Gastrocnemius medialis (tissue), 4 donors: ENCODE measurements around the gene TACC3. TPM values are rescaled to one million over a fixed set of nuclear protein-coding genes. Genes with fewer than 3 reads are reported as not detected.
A peak's percentile ranks its signal among the peaks of the same experiment; 100 is the strongest.

Experiments used
- ATAC-seq, 2 donors: fragments of 150-250 bp; one replicate each; pipeline ENCODE4 v1.9.1; 2016
- DNase-seq, 2 donors: peaks; one replicate each; pipeline ENCODE4 v3.0.0-alpha.2; 2019
- H3K27ac ChIP-seq, 4 donors: fragments of 200-600 bp; sonication (generic); 1 replicate in 1 of 4; 2 replicates in 3 of 4; pipeline ENCODE4 v1.5.1; 2016 to 2018; ENCODE audit warnings: mild to moderate bottlenecking in 2 of 4, moderate library complexity in 1 of 4
- H3K27me3 ChIP-seq, 3 donors: fragments of 200-600 bp; sonication (generic) in 2 of 3; 1 replicate in 1 of 3; 2 replicates in 2 of 3; pipeline versions ENCODE4 v1.5.1 to v1.6.0; 2016 to 2019; ENCODE audit warnings: mild to moderate bottlenecking in 1 of 3, moderate library complexity in 1 of 3
- H3K36me3 ChIP-seq, 2 donors: fragments of 200-600 bp; sonication (generic) in 1 of 2; one replicate each; pipeline ENCODE4 v1.5.1; 2017 to 2018
- H3K4me1 ChIP-seq, 2 donors: fragments of 200-600 bp; sonication (generic) in 1 of 2; one replicate each; pipeline ENCODE4 v1.5.1; 2016 to 2017; ENCODE audit warnings: mild to moderate bottlenecking in 2 of 2
- H3K4me3 ChIP-seq, 4 donors: fragments of 200-600 bp; sonication (generic) in 3 of 4; 1 replicate in 1 of 4; 2 replicates in 3 of 4; pipeline ENCODE4 v1.5.1; 2016 to 2019; ENCODE audit warnings: mild to moderate bottlenecking in 2 of 4
- H3K9me3 ChIP-seq, 3 donors: fragments of 200-600 bp; sonication (generic) in 2 of 3; 1 replicate in 1 of 3; 2 replicates in 2 of 3; pipeline ENCODE4 v1.5.1; 2016 to 2019
- POLR2A ChIP-seq, 2 donors: fragments of 450-650 bp; IDR thresholded peaks; one replicate each; pipeline ENCODE4 v1.6.1; 2017; ENCODE audit warnings: antibody characterized with exemption in 2 of 2, mild to moderate bottlenecking in 2 of 2, moderate library complexity in 2 of 2
- in situ Hi-C, 4 donors: fragments of 200-750 bp; cut with MboI; loops; one replicate each; pipeline versions ENCODE4 v1.15.0 to v1.8.0; 2017; ENCODE audit warnings: low sequenced_read_pairs in 4 of 4
- intact Hi-C: fragments of 100-400 bp; cut with DNase I; formaldehyde crosslinking; loops from one replicate; pipeline ENCODE4 v1.15.1; 2023; ENCODE audit warnings: low total_unique reads
- total RNA-seq, 4 donors: library from RNA; depleted of rRNA; stranded (reverse); fragments of >200 nt; gene quantifications; one replicate each; pipeline versions ENCODE4 v1.1.0 to v1.2.3, GENCODE V29; 2016
- TF ChIP-seq, protein P1 (sequence below), 5 experiments: fragments of 450-650 bp in 3 of 5; fragments of 200-600 bp in 2 of 5; sonication (generic) in 2 of 5; IDR thresholded peaks in 4 of 5; conservative IDR thresholded peaks in 1 of 5; 1 replicate in 4 of 5; 2 replicates in 1 of 5; pipeline ENCODE4 v1.5.1; 2016 to 2019; ENCODE audit warnings: antibody characterized with exemption in 5 of 5, mild to moderate bottlenecking in 3 of 5, moderate library complexity in 3 of 5

The TACC3 gene
- total RNA-seq, 4 donors from 2014 or later, result 1.5 to 3.2 (median 1.9) TPM

DNA sequence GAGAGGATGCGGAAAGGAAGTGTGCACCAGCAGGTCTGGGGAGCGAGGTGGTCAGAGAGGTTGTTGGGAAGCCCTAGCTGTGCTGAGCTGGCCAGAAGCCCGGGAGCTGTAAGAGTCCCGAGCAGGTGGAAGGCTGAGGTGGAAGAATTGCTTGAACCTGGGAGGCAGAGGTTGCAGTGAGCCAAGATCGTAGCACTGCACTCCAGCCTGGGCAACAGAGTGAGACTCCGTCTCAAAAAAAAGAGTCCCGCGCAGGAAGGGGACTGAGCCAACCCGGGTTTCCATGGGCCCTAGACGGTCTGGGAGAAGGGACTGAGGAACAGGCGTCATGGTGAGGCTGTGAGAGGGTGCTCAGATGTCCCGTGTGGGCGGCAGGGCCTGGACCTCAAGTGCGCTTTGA is 59.1 kb downstream of the TACC3 start:
- no peak overlapping the region for H3K4me3 ChIP-seq
- no peaks in the 10 kb centered on the region for H3K9me3 ChIP-seq
- no peaks in the 10 kb centered on the region for H3K36me3 ChIP-seq
- TF ChIP-seq POLR2A (IDR thresholded peaks at IDR 0.05), result no peak
- intact Hi-C loops (no loop called here), in situ Hi-C loops (no loop called here)
- H3K27me3 ChIP-seq, result no peaks in the 10 kb centered on the region
- no peak overlapping the region for H3K27ac ChIP-seq
- ATAC-seq, result no peak
- DNase-seq, result no peak
- H3K4me1 ChIP-seq, result peaks cover 8 to 9% of the 10 kb centered on the region in 2 donors

DNA sequence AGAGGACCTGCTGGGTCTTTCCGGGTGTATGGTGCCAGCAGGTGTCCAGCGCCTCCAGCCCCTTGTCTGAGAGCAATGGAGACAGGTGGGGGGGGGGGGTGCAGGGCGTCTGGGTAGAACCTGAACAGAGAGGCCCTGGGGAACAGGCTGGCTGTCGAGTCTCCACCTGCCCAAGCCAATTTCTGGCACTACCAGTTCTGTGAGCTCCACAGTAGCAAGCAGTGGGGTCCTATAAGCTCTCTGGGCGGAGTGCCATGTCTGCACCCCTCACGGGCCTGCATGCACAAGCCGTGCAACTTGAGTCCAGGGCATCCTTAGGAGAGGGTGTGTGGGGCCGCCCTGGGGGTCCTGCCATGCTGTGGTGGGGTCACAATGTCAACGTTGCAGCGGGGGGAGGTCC is 61.7 kb downstream of the TACC3 start:
- Histone ChIP-seq H3K27me3 (no peaks in the 10 kb centered on the region), H3K9me3 (no peaks in the 10 kb centered on the region), H3K36me3 (no peaks in the 10 kb centered on the region), H3K4me1 (peaks cover 8 to 9% of the 10 kb centered on the region in 2 donors), H3K27ac (no peak overlapping the region), H3K4me3 (no peak overlapping the region)
- no peak for TF ChIP-seq POLR2A (IDR thresholded peaks at IDR 0.05)
- TF ChIP-seq, protein P1, sequence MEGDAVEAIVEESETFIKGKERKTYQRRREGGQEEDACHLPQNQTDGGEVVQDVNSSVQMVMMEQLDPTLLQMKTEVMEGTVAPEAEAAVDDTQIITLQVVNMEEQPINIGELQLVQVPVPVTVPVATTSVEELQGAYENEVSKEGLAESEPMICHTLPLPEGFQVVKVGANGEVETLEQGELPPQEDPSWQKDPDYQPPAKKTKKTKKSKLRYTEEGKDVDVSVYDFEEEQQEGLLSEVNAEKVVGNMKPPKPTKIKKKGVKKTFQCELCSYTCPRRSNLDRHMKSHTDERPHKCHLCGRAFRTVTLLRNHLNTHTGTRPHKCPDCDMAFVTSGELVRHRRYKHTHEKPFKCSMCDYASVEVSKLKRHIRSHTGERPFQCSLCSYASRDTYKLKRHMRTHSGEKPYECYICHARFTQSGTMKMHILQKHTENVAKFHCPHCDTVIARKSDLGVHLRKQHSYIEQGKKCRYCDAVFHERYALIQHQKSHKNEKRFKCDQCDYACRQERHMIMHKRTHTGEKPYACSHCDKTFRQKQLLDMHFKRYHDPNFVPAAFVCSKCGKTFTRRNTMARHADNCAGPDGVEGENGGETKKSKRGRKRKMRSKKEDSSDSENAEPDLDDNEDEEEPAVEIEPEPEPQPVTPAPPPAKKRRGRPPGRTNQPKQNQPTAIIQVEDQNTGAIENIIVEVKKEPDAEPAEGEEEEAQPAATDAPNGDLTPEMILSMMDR (IDR thresholded peaks at IDR 0.05 in 4 of 5, conservative IDR thresholded peaks at IDR 0.05 in 1 of 5), result no peak
- intact Hi-C loops (no loop called here), in situ Hi-C loops (no loop called here)
- no peak for DNase-seq
- ATAC-seq, result no peak

DNA sequence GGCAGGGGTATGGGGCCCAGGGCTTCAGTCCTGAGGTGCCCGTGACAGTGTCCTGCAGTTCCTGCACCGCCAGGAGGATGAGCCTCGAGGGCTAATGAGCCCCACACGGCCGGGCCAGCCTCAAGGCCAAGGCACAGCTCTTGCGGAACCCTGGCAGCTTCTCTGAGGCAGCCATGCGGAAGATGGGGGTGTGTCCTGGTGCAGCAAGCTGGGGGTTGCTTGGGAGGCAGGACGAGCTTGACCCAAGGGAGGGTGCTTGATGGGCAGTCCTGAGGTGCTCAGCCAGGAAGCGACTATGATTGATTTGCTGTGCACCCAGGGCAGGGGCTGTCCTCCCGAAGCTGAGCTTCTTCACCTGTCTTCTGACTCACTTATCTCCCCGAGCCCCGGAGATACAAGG is 62.6 kb downstream of the TACC3 start:
- TF ChIP-seq POLR2A (IDR thresholded peaks at IDR 0.05), result no peak
- TF ChIP-seq, protein P1 (IDR thresholded peaks at IDR 0.05 in 4 of 5, conservative IDR thresholded peaks at IDR 0.05 in 1 of 5), result no peak
- DNase-seq, result no peak
- H3K4me1 ChIP-seq, result peaks cover 8 to 9% of the 10 kb centered on the region in 2 donors
- no peaks in the 10 kb centered on the region for H3K9me3 ChIP-seq
- ATAC-seq, result no peak
- in situ Hi-C loops, result no loop called here
- H3K27ac ChIP-seq, result no peak overlapping the region
- intact Hi-C loops, result no loop called here
- no peaks in the 10 kb centered on the region for H3K27me3 ChIP-seq
- no peak overlapping the region for H3K4me3 ChIP-seq
- H3K36me3 ChIP-seq, result no peaks in the 10 kb centered on the region

DNA sequence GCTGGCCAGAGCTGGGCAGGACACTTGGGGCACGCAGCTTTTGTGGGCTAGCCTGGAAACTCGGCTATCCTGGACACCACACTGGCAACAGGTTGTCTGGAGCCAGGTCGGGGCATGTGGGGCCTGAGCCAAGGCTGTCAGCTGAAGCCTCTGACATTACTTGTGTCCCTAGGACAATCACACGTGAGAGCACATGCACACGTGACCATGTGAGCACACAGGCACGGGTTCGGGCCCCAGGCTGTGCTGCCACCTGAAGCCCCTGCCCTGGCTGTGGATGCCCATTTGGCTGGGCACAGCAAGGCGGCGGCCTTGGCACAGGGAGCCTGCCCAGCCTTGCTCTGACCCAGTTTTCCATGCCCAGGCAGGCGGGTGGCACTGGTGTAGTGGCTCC is 63.1 kb downstream of the TACC3 start:
- no peaks in the 10 kb centered on the region for H3K36me3 ChIP-seq
- TF ChIP-seq POLR2A (IDR thresholded peaks at IDR 0.05), result no peak
- TF ChIP-seq, protein P1 (IDR thresholded peaks at IDR 0.05 in 4 of 5, conservative IDR thresholded peaks at IDR 0.05 in 1 of 5), result no peak
- in situ Hi-C loops (no loop called here), intact Hi-C loops (no loop called here)
- no peak overlapping the region for H3K4me3 ChIP-seq
- H3K27ac ChIP-seq, result no peak overlapping the region
- peaks cover 8 to 9% of the 10 kb centered on the region in 2 donors for H3K4me1 ChIP-seq
- no peaks in the 10 kb centered on the region for H3K9me3 ChIP-seq
- peak; percentile 24 to 55 for ATAC-seq
- no peak for DNase-seq
- H3K27me3 ChIP-seq, result no peaks in the 10 kb centered on the region

DNA sequence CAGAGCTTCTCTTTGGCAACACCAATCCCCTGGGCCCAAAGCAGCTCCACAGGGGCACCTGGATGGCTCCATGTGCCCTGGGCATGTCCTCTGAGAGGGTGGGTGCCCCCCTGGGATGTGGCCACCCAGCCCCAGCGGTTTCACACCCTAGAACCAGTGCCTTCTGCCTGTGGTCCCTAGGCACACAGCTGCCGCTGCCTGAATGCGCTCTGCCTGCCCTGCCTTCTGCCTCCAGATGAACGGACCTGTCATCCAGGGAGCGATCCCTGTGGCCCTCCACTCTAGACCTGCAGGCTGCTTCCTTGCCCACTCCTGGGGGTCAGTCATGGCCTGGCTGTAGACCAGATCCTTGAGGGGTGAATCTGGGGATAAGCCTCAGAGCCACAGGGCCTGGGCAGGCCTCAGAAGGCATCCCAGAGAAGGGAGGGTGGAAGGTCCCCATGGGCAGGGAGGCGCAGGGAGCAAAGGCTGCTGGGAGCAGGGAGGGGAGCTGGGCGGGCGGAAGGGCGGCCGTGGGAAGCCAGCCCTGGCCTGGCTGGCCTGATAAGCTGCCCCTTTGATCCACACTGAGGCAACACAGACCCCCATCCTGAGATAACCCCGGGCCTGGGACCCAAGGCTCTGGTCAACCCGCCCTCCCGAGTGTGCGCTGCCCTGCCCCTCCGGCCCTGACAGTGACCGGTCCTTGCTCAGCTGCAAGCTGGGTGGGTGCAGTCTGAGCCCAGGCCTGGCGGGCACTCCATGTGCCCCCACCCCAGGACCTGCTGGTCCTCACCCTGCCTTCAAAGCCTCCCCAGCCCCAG is 63.7 kb downstream of the TACC3 start:
- Histone ChIP-seq H3K27ac (no peak overlapping the region), H3K4me3 (no peak overlapping the region), H3K9me3 (no peaks in the 10 kb centered on the region), H3K27me3 (no peaks in the 10 kb centered on the region), H3K4me1 (peaks cover 8 to 9% of the 10 kb centered on the region in 2 donors), H3K36me3 (no peaks in the 10 kb centered on the region)
- DNase-seq, result no peak
- intact Hi-C loops (no loop called here), in situ Hi-C loops (no loop called here)
- no peak for TF ChIP-seq POLR2A (IDR thresholded peaks at IDR 0.05)
- TF ChIP-seq, protein P1 (IDR thresholded peaks at IDR 0.05 in 4 of 5, conservative IDR thresholded peaks at IDR 0.05 in 1 of 5), result no peak
- no peak for ATAC-seq
